CD4-positive, alpha-beta T cell (primary cell): Measurements from ENCODE around the gene MYH10. TPM values are rescaled to one million over a fixed set of nuclear protein-coding genes. Genes with fewer than 3 reads are reported as not detected.

Experiments
- ATAC-seq: fragments of 200-7000 bp; cut with Tn5 transposase; one replicate; pipeline ENCODE4 v1.10.0; 2022; ENCODE audit warnings: mild to moderate bottlenecking; ENCODE audit not compliant: poor library complexity
- CTCF ChIA-PET: fragments of 350-600 bp; sonication (Branson Sonifier 250); formaldehyde crosslinking; loops from one replicate; lab custom pipeline; 2021; ENCODE audit warnings: antibody characterized with exemption, inconsistent platforms; lab: Charles Lee
- POLR2A ChIA-PET: fragments of 350-600 bp; sonication (Branson Sonifier 250); formaldehyde crosslinking; loops from one replicate; lab custom pipeline; 2021; ENCODE audit warnings: antibody characterized with exemption, inconsistent platforms; lab: Charles Lee
- DNase-seq, 14 experiments: peaks; one replicate each; pipeline ENCODE4 v3.0.0-alpha.2; 2013 to 2020; ENCODE audit warnings: mixed read lengths in 2 of 14
- H3K27ac ChIP-seq, 2 donors: one replicate each; pipeline versions ENCODE4 v1.5.1 to v1.7.0; 2013; ENCODE audit warnings: low read length in 2 of 2, low read depth in 1 of 2, mild to moderate bottlenecking in 1 of 2
- H3K27me3 ChIP-seq, 2 experiments: 1 replicate in 1 of 2; 2 replicates in 1 of 2; pipeline versions ENCODE4 v1.6.1 to v1.7.0; 2013; ENCODE audit warnings: low read length in 2 of 2, control low read depth in 1 of 2, mild to moderate bottlenecking in 1 of 2, moderate library complexity in 1 of 2; ENCODE audit not compliant: insufficient read depth in 2 of 2, control insufficient read depth in 1 of 2
- H3K36me3 ChIP-seq: one replicate; pipeline ENCODE4 v1.6.1; 2013; ENCODE audit warnings: low read length, control low read depth; ENCODE audit not compliant: insufficient read depth
- H3K4me1 ChIP-seq: one replicate; pipeline ENCODE4 v1.6.1; 2013; ENCODE audit warnings: low read length, control low read depth; ENCODE audit not compliant: insufficient read depth
- H3K4me3 ChIP-seq: one replicate; pipeline ENCODE4 v1.5.1; 2013; ENCODE audit warnings: mild to moderate bottlenecking, low read length, moderate library complexity
- H3K9me3 ChIP-seq, 2 experiments: 1 replicate in 1 of 2; 2 replicates in 1 of 2; pipeline versions ENCODE4 v1.6.1 to v1.7.0; 2013; ENCODE audit warnings: low read length in 2 of 2, mild to moderate bottlenecking in 2 of 2, control low read depth in 1 of 2, moderate library complexity in 1 of 2; ENCODE audit not compliant: control insufficient read depth in 1 of 2, insufficient read depth in 1 of 2
- H3K27ac Mint-ChIP-seq: one replicate; pipeline ENCODE4 v1.8.0; 2020; ENCODE audit warnings: mixed read lengths
- H3K27me3 Mint-ChIP-seq: one replicate; pipeline ENCODE4 v1.8.0; 2021; ENCODE audit warnings: mixed read lengths
- H3K36me3 Mint-ChIP-seq: one replicate; pipeline ENCODE4 v1.8.0; 2021; ENCODE audit warnings: low read depth, mixed read lengths
- H3K4me1 Mint-ChIP-seq: one replicate; pipeline ENCODE4 v1.8.0; 2021; ENCODE audit warnings: low read depth, mixed read lengths
- H3K4me3 Mint-ChIP-seq: one replicate; pipeline ENCODE4 v1.8.0; 2020; ENCODE audit warnings: mild to moderate bottlenecking, mixed read lengths
- H3K9me3 Mint-ChIP-seq: one replicate; pipeline ENCODE4 v1.8.0; 2020; ENCODE audit warnings: mixed read lengths
- CTCF ChIP-seq: fragments of 200-600 bp; IDR thresholded peaks from one replicate; pipeline ENCODE4 v1.8.0; 2022; ENCODE audit warnings: antibody characterized with exemption, mild to moderate bottlenecking
- intact Hi-C, 2 experiments: fragments of 100-400 bp; cut with DNase I in 1 of 2; cut with micrococcal nuclease in 1 of 2; formaldehyde crosslinking; loops; one replicate each; pipeline versions ENCODE4 v1.15.1 to v1.9.0; 2023 to 2025; cut with DNase I, micrococcal nuclease
- total RNA-seq, 174 experiments: library from RNA in 2 of 174; stranded (reverse) in 2 of 174; gene quantifications; one replicate each; pipeline ENCODE4 v1.2.3 and lab custom pipeline; 2021 to 2026

The MYH10 gene
- total RNA-seq, 2 experiments from 2014 or later = 1.5 to 1.9 TPM

GRCh38 chr17:8577868-8578267, 52.7 kb downstream of the MYH10 start:
- Mint-ChIP-seq H3K27ac (no peak overlapping the region), H3K27me3 (no peaks in the 10 kb centered on the region), H3K36me3 (no peaks in the 10 kb centered on the region), H3K4me1 (no peaks in the 10 kb centered on the region), H3K4me3 (no peak overlapping the region), H3K9me3 (no peaks in the 10 kb centered on the region)
- Histone ChIP-seq H3K36me3 (no peaks in the 10 kb centered on the region), H3K27me3 (no peaks in the 10 kb centered on the region), H3K4me1 (no peaks in the 10 kb centered on the region), H3K4me3 (no peak overlapping the region), H3K9me3 (no peaks in the 10 kb centered on the region), H3K27ac (no peak overlapping the region)
- TF ChIP-seq CTCF = no peak
- intact Hi-C loops = no loop called here
- ChIA-PET POLR2A (no interaction called here), CTCF (interaction anchor here (0.7 kb wide), 1 partner anchor 53 kb away, joined by 3 read pairs; no protein-coding TSS in a partner anchor)
- no peak for DNase-seq
- ATAC-seq = no peak

DNA sequence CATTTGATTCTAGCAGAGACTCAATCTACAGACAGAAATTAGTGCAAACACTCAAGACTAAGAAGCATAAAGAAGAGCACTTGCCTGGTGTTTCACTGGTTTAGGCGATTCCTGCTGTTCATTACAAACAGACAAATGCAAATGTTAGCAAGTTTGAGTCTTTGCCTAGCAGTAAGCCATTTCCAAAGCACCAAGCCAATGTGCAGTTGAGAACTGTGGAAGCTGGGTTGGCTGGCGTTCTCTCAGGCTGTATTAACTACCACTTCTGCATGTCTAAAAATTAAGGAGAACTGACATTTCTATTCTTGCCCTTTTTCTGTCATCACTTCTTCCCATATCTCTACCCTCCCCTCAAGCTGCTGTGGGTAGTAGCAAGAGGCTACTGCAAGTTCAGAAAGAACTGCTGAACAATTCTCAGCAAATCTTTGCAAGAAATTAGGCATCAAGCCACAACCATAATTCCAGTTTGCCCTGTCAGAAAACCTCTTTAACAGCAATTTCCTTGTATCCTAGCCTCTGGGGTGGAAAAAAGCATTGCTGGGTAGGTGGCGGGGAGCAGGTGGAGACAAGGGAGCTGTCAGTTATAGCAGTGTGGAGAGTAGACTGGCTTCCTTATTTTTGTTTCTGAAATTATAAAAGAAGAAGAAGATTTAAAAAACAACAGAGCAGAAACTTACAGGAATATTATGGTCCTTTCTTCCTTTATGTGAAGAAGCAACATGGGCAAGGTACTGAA, 53.8 kb downstream of the MYH10 start:
- Mint-ChIP-seq H3K27me3 (no peaks in the 10 kb centered on the region), H3K4me1 (no peaks in the 10 kb centered on the region), H3K4me3 (no peak overlapping the region), H3K36me3 (no peaks in the 10 kb centered on the region), H3K27ac (no peak overlapping the region), H3K9me3 (no peaks in the 10 kb centered on the region)
- no peak overlapping the region for H3K27ac ChIP-seq
- no peak for DNase-seq
- no peaks in the 10 kb centered on the region for H3K36me3 ChIP-seq
- H3K9me3 ChIP-seq = no peaks in the 10 kb centered on the region
- ChIA-PET CTCF (no interaction called here), POLR2A (no interaction called here)
- no peaks in the 10 kb centered on the region for H3K4me1 ChIP-seq
- no peak for ATAC-seq
- H3K27me3 ChIP-seq = no peaks in the 10 kb centered on the region
- intact Hi-C loops = no loop called here
- H3K4me3 ChIP-seq = no peak overlapping the region
- TF ChIP-seq CTCF = no peak

DNA sequence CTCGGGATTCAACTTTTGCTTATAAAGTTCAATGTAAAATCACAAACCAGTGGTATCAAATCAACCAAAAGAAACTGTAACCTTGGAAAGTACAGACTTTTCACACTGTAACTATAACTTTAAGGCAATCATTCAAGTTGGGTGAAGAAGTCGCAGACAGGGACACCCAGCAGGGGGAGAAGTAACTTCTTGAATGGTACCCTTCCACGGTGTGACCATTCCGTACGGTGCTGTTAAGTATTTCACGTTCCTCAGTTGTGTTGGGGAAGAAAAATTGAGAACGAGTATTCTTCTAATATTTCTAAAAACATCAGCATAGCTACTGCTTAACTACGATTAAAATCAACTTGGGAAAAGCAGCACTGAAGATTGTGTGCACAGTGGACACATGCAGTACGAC, 55.8 kb downstream of the MYH10 start:
- POLR2A ChIA-PET = no interaction called here
- Histone ChIP-seq H3K9me3 (no peaks in the 10 kb centered on the region), H3K27me3 (no peaks in the 10 kb centered on the region), H3K36me3 (no peaks in the 10 kb centered on the region), H3K4me1 (no peaks in the 10 kb centered on the region), H3K27ac (no peak overlapping the region), H3K4me3 (no peak overlapping the region)
- no peak overlapping the region for H3K4me3 Mint-ChIP-seq
- H3K27ac Mint-ChIP-seq = no peak overlapping the region
- CTCF ChIA-PET = no interaction called here
- ATAC-seq (no peak), DNase-seq (no peak)
- no peak for TF ChIP-seq CTCF
- H3K27me3 Mint-ChIP-seq = no peaks in the 10 kb centered on the region
- H3K9me3 Mint-ChIP-seq = no peaks in the 10 kb centered on the region
- intact Hi-C loops = loop anchor here in 1 of 2 experiments (5.0 kb wide), 1 partner anchor 173 kb away; no protein-coding TSS in a partner anchor
- H3K4me1 Mint-ChIP-seq = no peaks in the 10 kb centered on the region
- H3K36me3 Mint-ChIP-seq = no peaks in the 10 kb centered on the region
